Mesodermal cell (in vitro differentiated cells): ENCODE data around the gene ZSCAN22.
"Not testable (repeated sequence)": the region's sequence is repeated elsewhere in the genome, so short reads cannot be mapped to it uniquely, and the experiment has no call there.

Experiments
- H3K27ac ChIP-seq: 2 replicates; pipeline ENCODE4 v1.7.0; 2013; ENCODE audit warnings: mild to moderate bottlenecking, low read depth, low read length, moderate library complexity; ENCODE audit not compliant: severe bottlenecking
- H3K36me3 ChIP-seq: 2 replicates; pipeline ENCODE4 v1.7.1; 2013; ENCODE audit warnings: mild to moderate bottlenecking, low read length, moderate library complexity; ENCODE audit not compliant: control insufficient read depth, insufficient read depth
- H3K4me1 ChIP-seq: one replicate; pipeline ENCODE4 v1.7.1; 2013; ENCODE audit warnings: mild to moderate bottlenecking, low read length; ENCODE audit not compliant: insufficient read depth, control insufficient read depth, poor library complexity, severe bottlenecking
- H3K4me3 ChIP-seq: 2 replicates; pipeline ENCODE4 v1.7.0; 2013; ENCODE audit warnings: low read length, control low read depth, mild to moderate bottlenecking; ENCODE audit not compliant: insufficient read depth, poor library complexity, severe bottlenecking; ENCODE audit errors: extremely low read depth
- H3K9me3 ChIP-seq: 2 replicates; pipeline ENCODE4 v1.7.1; 2013; ENCODE audit warnings: mild to moderate bottlenecking, low read length, moderate library complexity; ENCODE audit not compliant: control insufficient read depth
- WGBS, 2 experiments: methylation state at CpG; one replicate each; pipeline ENCODE4 v1.1.5; 2013; ENCODE audit warnings: missing lambda C conversion rate in 2 of 2; ENCODE audit not compliant: insufficient coverage in 2 of 2; 5-methylcytosine and 5-hydroxymethylcytosine counted together

ZSCAN22 gene

DNA sequence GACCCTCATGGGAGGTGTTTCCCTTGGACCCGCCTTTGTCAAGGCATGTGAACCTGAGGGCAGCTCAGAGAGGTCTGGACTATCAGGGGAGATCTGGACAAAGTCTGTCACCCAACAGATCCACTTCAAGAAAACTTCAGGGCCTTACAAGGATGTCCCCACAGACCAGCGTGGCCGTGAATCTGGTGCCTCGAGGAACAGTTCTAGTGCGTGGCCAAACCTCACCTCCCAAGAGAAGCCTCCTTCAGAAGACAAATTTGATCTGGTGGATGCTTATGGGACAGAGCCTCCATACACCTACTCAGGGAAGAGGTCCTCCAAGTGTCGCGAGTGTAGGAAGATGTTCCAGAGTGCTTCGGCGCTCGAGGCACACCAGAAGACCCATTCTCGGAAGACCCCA lies 11.5 kb downstream of the ZSCAN22 start:
- no peaks in the 10 kb centered on the region for H3K9me3 ChIP-seq
- WGBS, 2 experiments = 90 to 96% methylated on average over 7 to 9 of the region's 11 CpGs
- H3K4me1 ChIP-seq = no peaks in the 10 kb centered on the region
- H3K27ac ChIP-seq = no peak overlapping the region
- peaks cover 64% of the 10 kb centered on the region for H3K36me3 ChIP-seq
- no peak overlapping the region for H3K4me3 ChIP-seq

DNA sequence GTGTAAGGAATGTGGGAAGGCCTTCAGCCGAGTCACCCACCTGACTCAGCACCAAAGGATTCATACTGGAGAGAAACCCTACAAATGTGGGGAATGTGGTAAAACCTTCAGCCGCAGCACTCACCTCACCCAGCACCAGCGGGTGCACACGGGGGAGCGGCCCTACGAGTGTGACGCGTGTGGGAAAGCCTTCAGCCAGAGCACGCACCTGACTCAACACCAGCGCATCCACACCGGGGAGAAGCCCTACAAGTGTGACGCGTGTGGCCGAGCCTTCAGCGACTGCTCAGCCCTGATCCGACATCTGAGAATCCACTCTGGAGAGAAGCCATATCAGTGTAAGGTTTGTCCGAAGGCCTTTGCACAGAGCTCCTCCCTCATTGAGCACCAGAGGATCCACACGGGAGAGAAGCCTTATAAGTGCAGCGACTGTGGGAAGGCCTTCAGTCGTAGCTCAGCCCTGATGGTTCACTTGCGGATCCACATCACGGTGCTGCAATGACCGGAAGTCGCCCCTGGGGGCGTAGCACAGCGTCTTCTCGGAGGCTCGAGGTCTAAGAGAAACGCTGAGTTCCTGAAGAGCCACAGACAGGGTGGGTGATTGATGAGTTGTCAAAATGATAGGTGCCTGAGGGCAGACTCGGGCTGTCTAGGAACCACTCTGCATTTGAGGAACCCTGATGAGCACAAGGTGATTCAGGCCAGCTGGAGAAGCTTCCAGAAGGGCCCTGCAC lies 12.2 kb downstream of the ZSCAN22 start:
- 88 to 91% methylated on average over 25 to 29 of the region's 30 CpGs for WGBS, 2 experiments
- Histone ChIP-seq H3K9me3 (no peaks in the 10 kb centered on the region), H3K4me1 (no peaks in the 10 kb centered on the region), H3K4me3 (no peak overlapping the region), H3K27ac (no peak overlapping the region), H3K36me3 (peaks cover 64% of the 10 kb centered on the region)

DNA sequence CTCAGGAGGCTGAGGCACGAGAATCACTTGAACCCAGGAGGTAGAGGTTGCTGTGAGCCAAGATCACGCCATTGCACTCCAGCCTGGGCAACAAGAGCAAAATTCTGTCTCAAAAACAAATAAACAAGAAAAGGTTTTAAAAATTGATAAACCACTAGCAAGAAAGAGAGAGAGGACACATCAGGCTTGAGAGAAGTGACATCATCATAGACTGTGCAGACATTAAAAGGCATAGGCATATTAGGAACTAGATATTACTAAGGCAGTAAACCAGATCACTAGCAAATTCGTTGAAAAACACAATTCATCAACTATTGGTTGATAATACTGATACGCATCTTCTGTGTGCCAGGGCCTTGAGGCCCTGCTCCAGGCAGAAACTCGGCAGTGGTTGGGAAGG lies 18.8 kb downstream of the ZSCAN22 start:
- WGBS, 2 experiments = 87 to 100% methylated on average over 2 to 4 of the region's 5 CpGs
- Histone ChIP-seq H3K4me3 (no peak overlapping the region), H3K36me3 (peaks cover 17% of the 10 kb centered on the region)

DNA sequence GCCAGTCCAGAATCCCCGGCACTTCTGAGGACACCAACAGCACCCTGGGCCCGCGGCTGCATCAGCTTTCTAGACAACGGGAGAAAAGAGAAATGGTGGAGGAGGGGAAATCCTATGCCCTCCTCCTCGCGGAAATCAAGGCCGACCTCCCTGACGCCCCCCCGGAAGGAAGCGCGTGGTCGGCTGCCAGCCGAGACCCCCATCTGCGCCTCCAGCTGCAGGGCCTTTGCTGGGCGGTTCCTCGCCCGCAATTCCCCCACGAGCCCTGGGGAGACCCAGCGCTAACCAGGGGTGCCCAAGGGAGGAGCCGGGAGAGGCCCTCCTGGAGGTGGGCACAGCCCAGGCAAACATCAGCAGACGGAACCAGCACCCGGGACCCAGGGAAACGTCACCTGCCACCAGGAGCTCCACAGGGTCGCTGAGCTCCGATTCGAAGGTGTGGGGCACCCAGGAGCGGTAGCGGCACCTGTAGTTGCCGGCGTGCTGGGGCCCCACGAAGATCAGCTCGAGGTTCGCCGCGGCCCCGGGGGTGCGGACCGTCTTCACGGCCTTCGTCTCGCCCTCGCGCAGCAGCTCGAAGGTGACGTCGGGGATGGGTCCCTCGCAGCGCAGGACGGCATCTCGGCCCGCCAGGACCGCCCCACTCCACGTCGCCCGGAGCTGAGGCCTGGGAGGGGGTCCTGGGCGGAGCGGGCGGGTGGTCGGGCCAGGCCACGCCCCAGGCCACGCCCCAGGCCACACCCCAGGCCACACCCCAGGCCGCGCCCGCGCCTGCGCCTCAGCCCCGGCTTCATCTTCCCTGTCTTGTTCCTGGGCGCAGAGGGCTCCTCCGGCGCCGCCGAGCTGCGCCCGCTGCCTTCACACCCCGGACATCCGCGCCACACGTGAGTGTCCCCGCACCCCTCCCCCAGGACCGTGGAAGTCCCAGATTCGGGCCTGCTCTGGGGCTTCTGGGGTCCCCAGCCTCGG lies 20.5 kb downstream of the ZSCAN22 start:
- Histone ChIP-seq H3K4me3 (peak overlapping the region; percentile 71), H3K27ac (no peak overlapping the region), H3K36me3 (peaks cover 8% of the 10 kb centered on the region), H3K9me3 (no peaks in the 10 kb centered on the region), H3K4me1 (no peaks in the 10 kb centered on the region)
- WGBS, 2 experiments = 3 to 4% methylated on average over 36 to 60 of the region's 82 CpGs

More for the DNA sequence above, 18.8 kb downstream of the ZSCAN22 start:
- Histone ChIP-seq H3K9me3 (no peaks in the 10 kb centered on the region), H3K4me1 (no peaks in the 10 kb centered on the region), H3K27ac (no peak overlapping the region)

DNA sequence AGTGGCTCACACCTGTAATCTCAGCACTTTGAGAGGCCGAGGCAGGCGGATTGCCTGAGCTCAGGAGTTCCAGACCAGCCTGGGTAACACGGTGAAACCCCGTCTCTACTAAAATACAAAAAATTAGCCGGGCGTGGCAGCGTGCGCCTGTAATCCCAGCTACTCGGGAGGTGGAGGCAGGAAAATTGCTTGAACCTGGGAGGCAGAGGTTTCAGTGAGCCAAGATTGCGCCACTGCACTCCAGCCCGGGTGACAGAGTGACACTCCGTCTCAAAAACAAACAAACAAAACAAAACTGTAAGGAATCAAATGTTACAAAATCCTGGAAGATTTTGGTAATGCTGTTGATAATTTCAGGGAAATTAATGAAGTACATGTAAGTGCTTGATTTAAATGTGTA lies 21.3 kb downstream of the ZSCAN22 start:
- not testable (repeated sequence) for H3K27ac ChIP-seq, H3K9me3 ChIP-seq, H3K4me1 ChIP-seq, H3K36me3 ChIP-seq
- WGBS, 2 experiments = 5 to 16% methylated on average over 6 of the region's 12 CpGs
- H3K4me3 ChIP-seq = peak overlapping the region; percentile 71

DNA sequence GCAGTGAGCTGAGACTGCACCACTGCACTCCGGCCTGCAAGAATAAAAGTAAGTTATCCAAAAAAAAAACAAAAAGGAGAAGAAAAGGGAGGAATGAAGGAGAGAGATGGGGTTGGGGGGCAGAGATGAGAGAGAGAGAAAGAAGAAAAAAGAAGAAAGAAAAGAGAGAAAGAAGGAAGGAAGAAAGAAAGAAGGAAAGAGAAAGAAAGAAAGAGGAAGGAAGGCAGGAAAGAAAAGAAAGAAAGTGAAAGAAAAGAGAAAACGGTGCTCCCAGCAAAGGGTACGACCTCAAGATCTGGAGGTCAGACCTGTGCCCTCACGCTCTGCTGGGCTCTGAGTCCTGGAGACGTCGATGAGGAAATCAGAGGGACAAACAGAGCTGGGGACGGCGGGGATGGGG lies 22.8 kb downstream of the ZSCAN22 start:
- Histone ChIP-seq H3K9me3 (no peaks in the 10 kb centered on the region), H3K4me1 (no peaks in the 10 kb centered on the region), H3K27ac (no peak overlapping the region), H3K36me3 (peaks cover 5% of the 10 kb centered on the region), H3K4me3 (no peak overlapping the region)
- 94 to 96% methylated on average over 7 to 8 of the region's 8 CpGs for WGBS, 2 experiments

DNA sequence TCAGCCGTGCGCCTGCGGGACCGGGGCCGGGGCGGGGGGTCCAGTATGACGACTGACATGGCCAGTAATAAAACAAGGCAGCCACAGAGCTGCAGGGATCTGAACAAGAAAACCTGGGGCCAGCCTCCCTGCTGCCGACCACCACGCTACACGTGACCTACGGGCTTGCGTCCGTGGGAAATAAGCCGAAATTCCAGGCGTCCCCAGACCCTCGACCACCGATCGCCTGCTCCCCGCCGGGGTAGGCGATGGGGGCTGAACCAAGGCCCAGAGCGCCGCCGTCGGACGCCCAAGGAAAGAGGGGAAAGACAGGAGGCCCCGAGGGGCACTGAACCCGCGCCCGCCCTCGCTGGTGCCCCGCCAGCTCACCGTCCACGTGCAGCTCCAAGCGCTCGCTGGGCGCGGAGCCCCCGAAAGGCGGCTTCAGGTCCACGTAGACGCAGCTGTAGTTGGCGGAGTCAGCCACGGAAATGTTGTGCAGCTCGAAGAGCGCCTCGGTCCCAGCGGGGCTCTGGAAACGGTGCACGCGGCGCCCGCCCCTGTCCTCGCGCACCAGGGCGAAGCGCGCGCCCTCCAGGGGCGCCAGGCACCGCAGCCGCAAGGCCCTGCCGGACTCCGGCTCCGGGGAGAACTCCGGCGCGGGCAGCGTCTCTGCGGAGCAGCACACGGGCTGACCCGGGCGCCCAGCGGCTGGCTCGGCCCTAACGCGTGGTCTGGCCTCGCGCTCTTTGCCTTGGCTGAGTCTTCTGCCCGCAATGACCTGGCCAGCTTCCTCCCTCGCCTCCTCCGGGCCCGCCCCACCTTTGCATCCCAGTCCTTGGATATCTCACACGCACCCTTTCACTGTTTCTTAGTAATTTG lies 23.4 kb downstream of the ZSCAN22 start:
- H3K4me3 ChIP-seq = no peak overlapping the region

DNA sequence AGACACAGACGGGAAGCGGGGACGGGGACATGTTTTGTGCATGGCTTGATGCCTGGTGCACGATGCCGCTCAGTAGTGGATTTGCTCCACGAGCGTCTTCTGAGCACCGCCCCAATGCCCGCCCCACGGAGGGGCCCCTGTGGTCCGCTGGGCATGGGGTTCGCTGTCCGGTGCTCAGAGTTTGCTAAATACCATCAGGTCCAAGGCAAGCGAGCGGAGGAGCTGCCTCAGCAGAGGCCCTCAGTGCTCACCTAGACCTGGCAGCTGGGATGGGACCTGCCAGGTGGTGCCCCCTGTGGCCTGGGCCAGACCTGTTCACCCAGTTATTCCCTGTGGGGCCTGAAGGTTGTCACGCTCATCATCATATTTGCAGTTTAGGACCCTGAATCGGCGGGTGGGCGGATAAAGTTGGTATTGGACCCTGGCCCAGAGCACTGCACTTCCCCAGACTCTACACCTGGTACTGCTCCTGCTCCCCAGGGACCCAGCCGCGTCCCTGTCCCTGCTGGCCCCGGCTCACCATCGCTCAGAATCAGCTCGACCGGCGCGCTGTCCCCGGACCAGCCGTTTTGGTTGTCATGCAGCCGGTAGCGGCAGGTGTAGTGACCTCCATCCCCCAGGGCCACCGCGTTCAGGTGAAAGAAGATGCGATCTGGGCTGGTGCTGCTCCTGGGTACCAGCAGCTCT lies 24.2 kb downstream of the ZSCAN22 start:
- Histone ChIP-seq H3K36me3 (peaks cover 5% of the 10 kb centered on the region), H3K27ac (no peak overlapping the region), H3K4me1 (no peaks in the 10 kb centered on the region), H3K4me3 (no peak overlapping the region), H3K9me3 (no peaks in the 10 kb centered on the region)
- WGBS, 2 experiments = 95% methylated on average over 29 to 33 of the region's 34 CpGs

More for the DNA sequence above, 23.4 kb downstream of the ZSCAN22 start:
- WGBS, 2 experiments = 94 to 97% methylated on average over 82 to 84 of the region's 84 CpGs
- Histone ChIP-seq H3K27ac (no peak overlapping the region), H3K4me1 (no peaks in the 10 kb centered on the region), H3K36me3 (peaks cover 5% of the 10 kb centered on the region), H3K9me3 (no peaks in the 10 kb centered on the region)

DNA sequence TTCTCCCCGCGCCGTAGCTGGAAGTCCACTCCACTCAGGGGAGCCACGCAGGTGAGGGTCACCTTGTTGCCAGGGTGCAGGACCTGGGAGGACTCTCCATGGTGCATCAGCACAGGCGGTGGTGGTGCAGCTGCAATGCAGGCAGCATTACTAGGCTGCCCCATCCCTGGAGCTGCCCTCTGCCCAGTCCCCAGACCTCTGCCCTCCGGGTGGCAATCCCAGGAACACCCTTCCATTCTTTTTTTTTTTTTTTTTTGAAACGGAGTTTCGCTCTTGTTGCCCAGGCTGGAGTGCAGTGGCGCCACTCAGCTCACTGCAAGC lies 24.7 kb downstream of the ZSCAN22 start:
- no peak overlapping the region for H3K27ac ChIP-seq
- 94 to 99% methylated on average over 7 of the region's 9 CpGs for WGBS, 2 experiments
- H3K4me1 ChIP-seq = no peaks in the 10 kb centered on the region
- H3K4me3 ChIP-seq = no peak overlapping the region
- peaks cover 5% of the 10 kb centered on the region for H3K36me3 ChIP-seq
- no peaks in the 10 kb centered on the region for H3K9me3 ChIP-seq
